Colon (tissue), 2 donors: ENCODE data around the gene NT5C3A.

ENCODE experiments used
- FAIRE-seq: peaks from 2 replicates; lab custom pipeline; 2012; peaks lifted over from hg19 to GRCh38; lab: Jason Lieb, UNC
- donor health status: control.
- donor health status: control.

Gene NT5C3A

GRCh38 chr7:33075818-33076518 is 13.4 kb upstream of the NT5C3A start:
- FAIRE-seq = no peak

- FAIRE-seq = no peak
These were observed 10.7 kb upstream of the NT5C3A start for GRCh38 chr7:33073243-33073642.

- no peak for FAIRE-seq
These were observed 9.9 kb upstream of the NT5C3A start for GRCh38 chr7:33072471-33072870.

- no peak for FAIRE-seq
These were observed 8.3 kb upstream of the NT5C3A start for GRCh38 chr7:33070831-33071230.

- FAIRE-seq = no peak
These were observed 7.7 kb upstream of the NT5C3A start for GRCh38 chr7:33070277-33070676.

GRCh38 chr7:33067921-33068320 is 5.3 kb upstream of the NT5C3A start:
- FAIRE-seq = no peak

- FAIRE-seq = no peak
These were observed 4.2 kb upstream of the NT5C3A start for GRCh38 chr7:33066771-33067170.

- FAIRE-seq = no peak
These were observed 3.4 kb upstream of the NT5C3A start for GRCh38 chr7:33065981-33066380.

GRCh38 chr7:33062782-33063443 is 337 bp upstream of the NT5C3A start:
- no peak for FAIRE-seq

- no peak for FAIRE-seq
These were observed 1.2 kb downstream of the NT5C3A start for GRCh38 chr7:33061282-33061937.

- no peak for FAIRE-seq
These were observed 2.9 kb downstream of the NT5C3A start for GRCh38 chr7:33059635-33060034.

GRCh38 chr7:33055158-33055557 is 7.4 kb downstream of the NT5C3A start:
- FAIRE-seq = no peak

GRCh38 chr7:33054261-33054964 is 8.2 kb downstream of the NT5C3A start:
- no peak for FAIRE-seq

GRCh38 chr7:33053721-33054120 is 8.9 kb downstream of the NT5C3A start:
- FAIRE-seq = no peak

- peak; percentile 51 for FAIRE-seq
These were observed 11.8 kb downstream of the NT5C3A start for GRCh38 chr7:33050535-33051318.

GRCh38 chr7:33048704-33049103 is 13.9 kb downstream of the NT5C3A start:
- no peak for FAIRE-seq

- no peak for FAIRE-seq
These were observed 14.3 kb downstream of the NT5C3A start for GRCh38 chr7:33048257-33048656.

GRCh38 chr7:33044986-33045385 is 17.6 kb downstream of the NT5C3A start:
- FAIRE-seq = peak; percentile 82

- no peak for FAIRE-seq
These were observed 18.2 kb downstream of the NT5C3A start for GRCh38 chr7:33044401-33044718.

GRCh38 chr7:33043501-33044400 is 18.8 kb downstream of the NT5C3A start:
- FAIRE-seq = no peak
